Mucosa of descending colon (tissue), 3 donors: ENCODE measurements around the gene ORC6. TPM values are rescaled to one million over a fixed set of nuclear protein-coding genes. Genes with fewer than 3 reads are reported as not detected.

Source experiments
- ATAC-seq: fragments of 200-7000 bp; cut with Tn5 transposase; one replicate; pipeline ENCODE4 v1.9.1; 2020; ENCODE audit warnings: mild to moderate bottlenecking, moderate library complexity
- DNase-seq, 3 donors: peaks; one replicate each; pipeline ENCODE4 v3.0.0-alpha.2; 2020
- H3K36me3 ChIP-seq: fragments of 200-600 bp; one replicate; pipeline ENCODE4 v1.8.0; 2021; ENCODE audit warnings: low read depth, mild to moderate bottlenecking
- H3K4me1 ChIP-seq: fragments of 200-600 bp; one replicate; pipeline ENCODE4 v1.8.0; 2021; ENCODE audit warnings: low read depth, mild to moderate bottlenecking
- H3K4me3 ChIP-seq: fragments of 200-600 bp; one replicate; pipeline ENCODE4 v1.8.0; 2021; ENCODE audit warnings: mild to moderate bottlenecking
- H3K9me3 ChIP-seq: fragments of 200-600 bp; one replicate; pipeline ENCODE4 v1.8.0; 2021; ENCODE audit warnings: mild to moderate bottlenecking
- CTCF ChIP-seq: fragments of 200-600 bp; IDR thresholded peaks from one replicate; pipeline ENCODE4 v1.8.0; 2022; ENCODE audit warnings: antibody characterized with exemption, mild to moderate bottlenecking
- intact Hi-C, 2 donors: fragments of 100-400 bp; cut with DNase I in 1 of 2; cut with micrococcal nuclease in 1 of 2; formaldehyde crosslinking; loops; one replicate each; pipeline versions ENCODE4 v1.11.0 to v1.11.1; 2022; cut with DNase I, micrococcal nuclease
- total RNA-seq, 3 donors: library from RNA; stranded (reverse); fragmentation: NEBNext Ultra II Directional in 2 of 3; extraction: Animal tissue kit (Norgen Biotek cat#: 25700) in 2 of 3; gene quantifications; one replicate each; pipeline versions ENCODE4 v1.2.1 to v1.2.4, GENCODE V29; 2021 to 2023
- donor health status: DM: no; HTN: no; CAD: no; lungs with moderate emphysema.
- donor health status: DM: no; HTN: no; CAD: no.
- donor health status: DM: no; HTN: yes; CAD: no.

ORC6 gene
- total RNA-seq, 3 donors from 2014 or later = 3.5 to 10.3 (median 3.8) TPM

GRCh38 chr16:46706642-46707041 lies 17.2 kb downstream of the ORC6 start:
- DNase-seq (no peak), ATAC-seq (no peak)
- no peaks in the 10 kb centered on the region for H3K9me3 ChIP-seq
- H3K36me3 ChIP-seq = no peaks in the 10 kb centered on the region
- intact Hi-C loops = no loop called here
- TF ChIP-seq CTCF = no peak
- H3K4me3 ChIP-seq = no peak overlapping the region
- no peaks in the 10 kb centered on the region for H3K4me1 ChIP-seq

GRCh38 chr16:46709469-46710005 lies 20.1 kb downstream of the ORC6 start:
- intact Hi-C loops = no loop called here
- ATAC-seq = no peak
- Histone ChIP-seq H3K4me1 (no peaks in the 10 kb centered on the region), H3K9me3 (no peaks in the 10 kb centered on the region), H3K4me3 (no peak overlapping the region), H3K36me3 (no peaks in the 10 kb centered on the region)
- no peak for DNase-seq
- no peak for TF ChIP-seq CTCF

- H3K36me3 ChIP-seq = no peaks in the 10 kb centered on the region
- no peak for TF ChIP-seq CTCF
- ATAC-seq = peak; percentile 26
- intact Hi-C loops = no loop called here
- H3K4me1 ChIP-seq = no peaks in the 10 kb centered on the region
- no peaks in the 10 kb centered on the region for H3K9me3 ChIP-seq
- no peak for DNase-seq
- H3K4me3 ChIP-seq = no peak overlapping the region
Observed at GRCh38 chr16:46711106-46712058, 21.9 kb downstream of the ORC6 start.

GRCh38 chr16:46712911-46713310 lies 23.5 kb downstream of the ORC6 start:
- ATAC-seq = no peak
- intact Hi-C loops = no loop called here
- no peaks in the 10 kb centered on the region for H3K36me3 ChIP-seq
- no peak for DNase-seq
- TF ChIP-seq CTCF = no peak
- no peak overlapping the region for H3K4me3 ChIP-seq
- H3K9me3 ChIP-seq = no peaks in the 10 kb centered on the region
- H3K4me1 ChIP-seq = no peaks in the 10 kb centered on the region

- H3K9me3 ChIP-seq = no peaks in the 10 kb centered on the region
- H3K4me1 ChIP-seq = no peaks in the 10 kb centered on the region
- DNase-seq (no peak), ATAC-seq (no peak)
- intact Hi-C loops = no loop called here
- no peak for TF ChIP-seq CTCF
- no peak overlapping the region for H3K4me3 ChIP-seq
- H3K36me3 ChIP-seq = no peaks in the 10 kb centered on the region
Observed at GRCh38 chr16:46713634-46714033, 24.2 kb downstream of the ORC6 start.
